Fibroblast of pulmonary artery (primary cell): ENCODE measurements around the gene P2RY6.

Experiments used
- DNase-seq: peaks from one replicate; pipeline ENCODE4 v3.0.0-alpha.2; 2010; ENCODE audit warnings: low read depth
- H3K4me3 ChIP-seq: replicated peaks from 2 replicates; pipeline ENCODE4 v1.5.1; 2011; ENCODE audit warnings: low read depth, mild to moderate bottlenecking, control low read depth, low read length, moderate library complexity
- TF ChIP-seq, protein P1 (sequence below): IDR thresholded peaks from 2 replicates; pipeline ENCODE4 v1.5.1; 2011; ENCODE audit warnings: mild to moderate bottlenecking, control low read depth, low read length, inconsistent platforms; ENCODE audit errors: missing control alignments

P2RY6 gene

GRCh38 chr11:73249853-73250783, 22.0 kb upstream of the P2RY6 start:
- TF ChIP-seq, protein P1, sequence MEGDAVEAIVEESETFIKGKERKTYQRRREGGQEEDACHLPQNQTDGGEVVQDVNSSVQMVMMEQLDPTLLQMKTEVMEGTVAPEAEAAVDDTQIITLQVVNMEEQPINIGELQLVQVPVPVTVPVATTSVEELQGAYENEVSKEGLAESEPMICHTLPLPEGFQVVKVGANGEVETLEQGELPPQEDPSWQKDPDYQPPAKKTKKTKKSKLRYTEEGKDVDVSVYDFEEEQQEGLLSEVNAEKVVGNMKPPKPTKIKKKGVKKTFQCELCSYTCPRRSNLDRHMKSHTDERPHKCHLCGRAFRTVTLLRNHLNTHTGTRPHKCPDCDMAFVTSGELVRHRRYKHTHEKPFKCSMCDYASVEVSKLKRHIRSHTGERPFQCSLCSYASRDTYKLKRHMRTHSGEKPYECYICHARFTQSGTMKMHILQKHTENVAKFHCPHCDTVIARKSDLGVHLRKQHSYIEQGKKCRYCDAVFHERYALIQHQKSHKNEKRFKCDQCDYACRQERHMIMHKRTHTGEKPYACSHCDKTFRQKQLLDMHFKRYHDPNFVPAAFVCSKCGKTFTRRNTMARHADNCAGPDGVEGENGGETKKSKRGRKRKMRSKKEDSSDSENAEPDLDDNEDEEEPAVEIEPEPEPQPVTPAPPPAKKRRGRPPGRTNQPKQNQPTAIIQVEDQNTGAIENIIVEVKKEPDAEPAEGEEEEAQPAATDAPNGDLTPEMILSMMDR: no peak
- H3K4me3 ChIP-seq: no peak overlapping the region
- DNase-seq: peak; percentile 24

DNA sequence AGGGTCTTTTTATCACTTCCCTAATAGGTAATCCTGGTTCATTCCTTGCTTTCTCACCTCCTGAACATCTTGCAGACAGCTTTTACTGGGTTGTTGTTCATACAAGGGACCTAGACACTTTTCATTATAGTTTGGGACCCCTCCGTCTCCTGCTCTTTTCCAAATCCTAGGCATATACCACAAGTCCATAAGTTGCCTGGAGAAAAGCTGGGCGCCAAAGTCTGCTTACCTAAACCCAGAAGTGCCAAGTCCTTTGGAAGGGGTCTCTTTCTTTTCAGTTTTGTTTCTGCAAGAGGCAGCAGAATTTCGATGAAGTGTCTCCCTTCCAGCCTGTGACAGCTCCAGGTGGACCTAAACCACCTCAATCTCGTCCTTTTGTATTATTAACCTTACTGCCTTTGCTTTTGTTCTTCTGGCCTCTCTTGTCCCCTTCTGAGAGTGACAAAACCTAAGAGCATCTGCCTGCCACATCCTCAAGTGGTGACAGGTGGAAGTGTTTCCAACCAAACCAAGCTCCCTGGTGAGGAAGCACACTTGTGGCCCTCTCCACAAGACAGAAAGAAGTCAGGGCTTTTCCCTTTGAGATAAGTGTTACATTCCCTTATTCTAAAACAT, 19.5 kb upstream of the P2RY6 start:
- no peak overlapping the region for H3K4me3 ChIP-seq
- no peak for DNase-seq
- TF ChIP-seq, protein P1: no peak

- no peak overlapping the region for H3K4me3 ChIP-seq
- DNase-seq: peak; percentile 87
- TF ChIP-seq, protein P1: no peak
Measured at GRCh38 chr11:73257342-73258103, 14.6 kb upstream of the P2RY6 start.

GRCh38 chr11:73258104-73259035, 13.8 kb upstream of the P2RY6 start:
- TF ChIP-seq, protein P1: no peak
- H3K4me3 ChIP-seq: no peak overlapping the region
- no peak for DNase-seq

DNA sequence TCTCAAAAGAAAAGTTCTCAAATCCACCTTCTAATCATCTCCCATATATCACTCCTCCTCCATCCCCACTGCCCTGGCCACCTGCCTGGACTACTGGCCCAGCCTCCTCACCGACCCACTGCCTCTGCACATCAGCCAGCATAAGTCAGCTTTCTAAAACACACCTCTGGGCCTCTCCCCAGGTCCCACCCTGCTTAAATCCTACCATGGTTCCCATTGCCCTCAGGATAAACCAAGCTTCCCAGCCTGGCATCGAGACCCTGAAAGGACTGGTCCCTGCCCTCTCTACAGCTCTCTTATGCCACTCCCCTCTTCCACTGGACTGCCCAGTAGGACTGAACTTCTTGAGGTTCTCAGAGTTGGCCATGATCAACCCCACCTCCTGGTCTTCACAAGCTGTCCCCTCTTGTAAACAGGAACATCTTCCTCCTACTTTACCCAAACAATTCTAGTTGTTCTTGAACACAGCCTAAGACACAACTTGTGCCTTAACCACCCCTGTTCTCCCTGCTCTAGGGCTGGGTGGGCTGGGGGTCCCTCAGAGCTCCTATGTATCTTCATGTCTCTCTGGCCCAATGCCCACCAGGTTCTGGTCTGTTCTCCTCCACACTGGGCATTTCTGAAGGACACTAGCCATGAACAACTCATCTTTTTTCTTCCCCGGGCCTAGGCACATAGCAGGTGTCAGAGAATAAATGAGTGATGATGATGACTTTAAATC, 12.6 kb upstream of the P2RY6 start:
- TF ChIP-seq, protein P1: no peak
- H3K4me3 ChIP-seq: no peak overlapping the region
- no peak for DNase-seq
